ENCODE data around the gene MCCD1. TPM values are rescaled to one million over a fixed set of nuclear protein-coding genes. Genes with fewer than 3 reads are reported as not detected.

MCCD1 gene
- total RNA-seq, 2 experiments from 2014 or later = not detected

GRCh38 chr6:31544676-31545075 lies 15.9 kb downstream of the MCCD1 start:
- peaks cover 50% of the 10 kb centered on the region for H3K4me1 ChIP-seq (ENCODE audit: insufficient read depth, low read length)
- Mint-ChIP-seq H3K27me3 (no peaks in the 10 kb centered on the region), H3K27ac (peak overlapping the region; percentile 3), H3K36me3 (ENCODE audit: low read depth) (peaks cover 25% of the 10 kb centered on the region), H3K4me1 (ENCODE audit: low read depth) (peaks cover 57% of the 10 kb centered on the region), H3K9me3 (no peaks in the 10 kb centered on the region), H3K4me3 (peak overlapping the region; percentile 3)
- no peak overlapping the region for H3K27ac ChIP-seq (ENCODE audit: low read depth in 1 of 2, low read length in 2 of 2)
- ChIA-PET CTCF (interaction anchor here (0.5 to 11.8 kb wide), 2 partner anchors 51 to 275 kb away, joined by 3 to 284 read pairs; partner anchors contain the start of gene NCR3), POLR2A (interaction anchor here (0.9 kb wide), 1 partner anchor 33 kb away, joined by 3 read pairs; no protein-coding TSS in a partner anchor)
- intact Hi-C loops (cut with DNase I, micrococcal nuclease) = loop anchor here in 1 of 2 experiments (5.0 kb wide), 3 partner anchors 108 to 413 kb away; partner anchors contain the start of genes BAG6, EHMT2, NELFE and SKIC2
- no peaks in the 10 kb centered on the region for H3K9me3 ChIP-seq (ENCODE audit: control insufficient read depth in 1 of 2, insufficient read depth in 1 of 2, low read length in 2 of 2)
- H3K36me3 ChIP-seq (ENCODE audit: insufficient read depth, low read length) = peaks cover 13% of the 10 kb centered on the region
- H3K27me3 ChIP-seq (ENCODE audit: control insufficient read depth in 1 of 2, insufficient read depth in 2 of 2, low read length in 2 of 2) = no peaks in the 10 kb centered on the region
- no peak overlapping the region for H3K4me3 ChIP-seq (ENCODE audit: low read length)
- ATAC-seq (ENCODE audit: poor library complexity) (no peak), DNase-seq (no peak)
- no peak for TF ChIP-seq CTCF (IDR thresholded peaks at IDR 0.05)

- ChIA-PET CTCF (interaction anchor here (0.5 to 11.8 kb wide), 2 partner anchors 51 to 275 kb away, joined by 3 to 284 read pairs; partner anchors contain the start of gene NCR3), POLR2A (interaction anchor here (8.0 kb wide), 1 partner anchor 52 kb away, joined by 119 read pairs; no protein-coding TSS in a partner anchor)
- H3K27ac Mint-ChIP-seq = no peak overlapping the region
- H3K4me3 Mint-ChIP-seq = peak overlapping the region; percentile 58
- Histone ChIP-seq H3K27ac (ENCODE audit: low read depth in 1 of 2, low read length in 2 of 2) (no peak overlapping the region), H3K4me3 (ENCODE audit: low read length) (no peak overlapping the region), H3K27me3 (ENCODE audit: control insufficient read depth in 1 of 2, insufficient read depth in 2 of 2, low read length in 2 of 2) (no peaks in the 10 kb centered on the region), H3K4me1 (ENCODE audit: insufficient read depth, low read length) (peaks cover 44% of the 10 kb centered on the region), H3K9me3 (ENCODE audit: control insufficient read depth in 1 of 2, insufficient read depth in 1 of 2, low read length in 2 of 2) (no peaks in the 10 kb centered on the region), H3K36me3 (ENCODE audit: insufficient read depth, low read length) (peaks cover 8% of the 10 kb centered on the region)
- H3K4me1 Mint-ChIP-seq (ENCODE audit: low read depth) = peaks cover 51% of the 10 kb centered on the region
- H3K36me3 Mint-ChIP-seq (ENCODE audit: low read depth) = peaks cover 18% of the 10 kb centered on the region
- DNase-seq (no peak), ATAC-seq (ENCODE audit: poor library complexity) (no peak)
- TF ChIP-seq CTCF (IDR thresholded peaks at IDR 0.05) = no peak
- no peaks in the 10 kb centered on the region for H3K9me3 Mint-ChIP-seq
- H3K27me3 Mint-ChIP-seq = no peaks in the 10 kb centered on the region
- intact Hi-C loops (cut with DNase I, micrococcal nuclease) = loop anchor here in 1 of 2 experiments (5.0 kb wide), 2 partner anchors 107 to 352 kb away; partner anchors contain the start of genes BAG6 and EHMT2
Observed at GRCh38 chr6:31545291-31545690, 16.5 kb downstream of the MCCD1 start.

- Histone ChIP-seq H3K27me3 (ENCODE audit: control insufficient read depth in 1 of 2, insufficient read depth in 2 of 2, low read length in 2 of 2) (no peaks in the 10 kb centered on the region), H3K4me1 (ENCODE audit: insufficient read depth, low read length) (peaks cover 46% of the 10 kb centered on the region), H3K4me3 (ENCODE audit: low read length) (peak within 1 kb of the TSS; percentile 62), H3K9me3 (ENCODE audit: control insufficient read depth in 1 of 2, insufficient read depth in 1 of 2, low read length in 2 of 2) (no peaks in the 10 kb centered on the region), H3K27ac (ENCODE audit: low read depth in 1 of 2, low read length in 2 of 2) (peak within 1 kb of the TSS; percentile 72 to 89), H3K36me3 (ENCODE audit: insufficient read depth, low read length) (peaks cover 8% of the 10 kb centered on the region)
- peaks cover 13% of the 10 kb centered on the region for H3K36me3 Mint-ChIP-seq (ENCODE audit: low read depth)
- DNase-seq (peak; percentile 67 to 90 (median 79)), ATAC-seq (ENCODE audit: poor library complexity) (peak; percentile 60)
- no peaks in the 10 kb centered on the region for H3K9me3 Mint-ChIP-seq
- H3K4me1 Mint-ChIP-seq (ENCODE audit: low read depth) = peaks cover 45% of the 10 kb centered on the region
- ChIA-PET CTCF (interaction anchor here (0.7 to 11.8 kb wide), 10 partner anchors 10 to 226 kb away, joined by 3 to 284 read pairs (median 4); partner anchors contain the start of genes LST1, LTB, NCR3 and TNF), POLR2A (interaction anchor here (0.7 to 8.1 kb wide), 7 partner anchors 34 to 276 kb away, joined by 3 to 220 read pairs (median 6); partner anchors contain the start of genes BAG6, C6orf47, LST1 and LTB)
- intact Hi-C loops (cut with DNase I, micrococcal nuclease) = loop anchor here (1.0 to 5.0 kb wide), 5 partner anchors 52 to 351 kb away; partner anchors contain the start of genes BAG6 (in 1 of the 2), EHMT2 (in 1 of the 2) and PRRC2A (in 1 of the 2)
- H3K27me3 Mint-ChIP-seq = no peaks in the 10 kb centered on the region
- peak; percentile 88 for TF ChIP-seq CTCF (IDR thresholded peaks at IDR 0.05)
- peak within 1 kb of the TSS; percentile 84 for H3K27ac Mint-ChIP-seq
- peak within 1 kb of the TSS; percentile 86 for H3K4me3 Mint-ChIP-seq
Observed at GRCh38 chr6:31546339-31546957, 17.7 kb downstream of the MCCD1 start, which contains the start of gene ATP6V1G2. Gene ATP6V1G2, minus strand, starts transcription at chr6:31546608. Its CDS starts 49 bp downstream, at chr6:31546559.

Measured in CD4-positive, alpha-beta T cell (primary cell).